Stomach (tissue), 9 donors: ENCODE measurements around the gene PPP1R12B. TPM values are rescaled to one million over a fixed set of nuclear protein-coding genes. Genes with fewer than 3 reads are reported as not detected.

Experiments used
- DNase-seq, 2 donors: peaks; one replicate each; pipeline versions ENCODE4 v3.0.0 to v3.0.0-alpha.2; 2013 to 2019
- H3K27ac ChIP-seq, 5 donors: fragments of 200-600 bp in 4 of 5; sonication (generic) in 4 of 5; one replicate each; pipeline ENCODE4 v1.5.1; 2013 to 2019; ENCODE audit warnings: mild to moderate bottlenecking in 1 of 5, moderate library complexity in 1 of 5
- H3K27me3 ChIP-seq, 3 donors: fragments of 200-600 bp; sonication (generic); one replicate each; pipeline ENCODE4 v1.5.1; 2017 to 2019; ENCODE audit warnings: mixed run types in 1 of 3
- H3K36me3 ChIP-seq, 4 donors: fragments of 200-600 bp; sonication (generic); 1 replicate in 3 of 4; 2 replicates in 1 of 4; pipeline ENCODE4 v1.5.1; 2016 to 2019
- H3K4me1 ChIP-seq, 4 donors: fragments of 200-600 bp; sonication (generic); one replicate each; pipeline ENCODE4 v1.5.1; 2016 to 2019
- H3K4me3 ChIP-seq, 4 donors: fragments of 200-600 bp; sonication (generic) in 3 of 4; one replicate each; pipeline ENCODE4 v1.5.1; 2016 to 2019; ENCODE audit warnings: mild to moderate bottlenecking in 1 of 4
- H3K9me3 ChIP-seq, 4 donors: fragments of 200-600 bp; sonication (generic); one replicate each; pipeline ENCODE4 v1.5.1; 2016 to 2019
- EP300 ChIP-seq: sonication (generic); formaldehyde crosslinking; IDR thresholded peaks from one replicate; pipeline ENCODE4 v1.6.1; 2017; ENCODE audit warnings: antibody characterized with exemption
- POLR2A ChIP-seq, 4 donors: fragments of 450-650 bp; IDR thresholded peaks; one replicate each; pipeline ENCODE4 v1.6.1; 2016; ENCODE audit warnings: antibody characterized with exemption in 4 of 4, control low read depth in 2 of 4, mild to moderate bottlenecking in 1 of 4, moderate library complexity in 1 of 4
- POLR2AphosphoS5 ChIP-seq, 3 donors: sonication (generic); formaldehyde crosslinking; IDR thresholded peaks; one replicate each; pipeline ENCODE4 v1.6.1; 2016; ENCODE audit warnings: antibody characterized with exemption in 3 of 3
- WGBS, 5 donors: extraction: QIAGEN DNeasy Blood & Tissue Kit in 3 of 5; methylation state at CpG; one replicate each; pipeline versions ENCODE4 v1.1.5 to v1.1.7; 2013 to 2018; 5-methylcytosine and 5-hydroxymethylcytosine counted together
- intact Hi-C: fragments of 100-400 bp; cut with DNase I; formaldehyde crosslinking; loops from one replicate; pipeline ENCODE4 v1.15.1; 2023; ENCODE audit warnings: low total_unique reads
- polyA plus RNA-seq, 3 donors: library from polyadenylated mRNA; stranded (reverse); fragments of 200-250 nt; gene quantifications; one replicate each; pipeline ENCODE4 v1.2.3, GENCODE V29; 2013
- total RNA-seq, 5 donors: library from RNA; depleted of rRNA; stranded (reverse); fragments of >200 nt; gene quantifications; one replicate each; pipeline versions ENCODE4 v1.1.0 to v1.2.3, GENCODE V29; 2014 to 2016
- TF ChIP-seq, protein P1 (sequence below), 7 experiments: fragments of 450-650 bp in 4 of 7; fragments of 200-600 bp in 3 of 7; sonication (generic) in 3 of 7; IDR thresholded peaks; one replicate each; pipeline ENCODE4 v1.5.1; 2016 to 2019; ENCODE audit warnings: antibody characterized with exemption in 7 of 7, control low read depth in 2 of 7, mild to moderate bottlenecking in 1 of 7
- donor health status: healthy with polysubstance abuse.
- donor health status: Bipolar disorder and iron deficiency.
- donor health status: healthy.

The PPP1R12B gene
- total and polyA plus RNA-seq, 8 donors: 9.7 to 352 (median 96.0) TPM

DNA sequence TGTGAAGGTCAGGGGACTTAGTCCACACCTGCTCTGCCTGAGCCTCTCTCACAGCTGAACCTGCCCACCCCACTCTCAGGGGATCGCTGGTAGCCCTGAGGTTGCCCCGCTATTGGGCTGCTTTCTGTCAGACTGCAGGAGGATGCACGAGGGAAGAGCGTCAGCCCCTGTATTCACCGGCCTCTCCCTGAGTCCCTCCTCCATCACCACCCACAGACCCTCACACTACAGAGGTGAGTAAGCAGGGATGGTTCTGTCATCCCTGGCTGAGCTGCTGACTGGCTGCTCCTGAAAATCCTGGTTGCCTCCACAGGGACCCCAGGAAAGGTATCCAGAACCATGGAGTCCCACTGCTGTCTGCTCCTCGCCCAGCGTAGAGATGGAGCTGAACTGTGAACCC lies 243.0 kb downstream of the PPP1R12B start:
- peaks cover 0 to 17% (median 8%) of the 10 kb centered on the region in 4 donors for H3K36me3 ChIP-seq
- DNase-seq: no peak
- H3K4me3 ChIP-seq: no peak overlapping the region
- peaks cover 0 to 48% (median 22%) of the 10 kb centered on the region in 4 donors for H3K4me1 ChIP-seq
- H3K27me3 ChIP-seq: no peaks in the 10 kb centered on the region
- WGBS, 5 donors: 91 to 100% (median 96%) methylated on average over 1 to 7 of the region's 7 CpGs
- TF ChIP-seq POLR2AphosphoS5 (IDR thresholded peaks at IDR 0.05): no peak
- no peak for TF ChIP-seq EP300
- peak overlapping the region in 3 of 5 donors; percentile 78 to 88 (median 83) for H3K27ac ChIP-seq
- H3K9me3 ChIP-seq: no peaks in the 10 kb centered on the region
- intact Hi-C loops: no loop called here

DNA sequence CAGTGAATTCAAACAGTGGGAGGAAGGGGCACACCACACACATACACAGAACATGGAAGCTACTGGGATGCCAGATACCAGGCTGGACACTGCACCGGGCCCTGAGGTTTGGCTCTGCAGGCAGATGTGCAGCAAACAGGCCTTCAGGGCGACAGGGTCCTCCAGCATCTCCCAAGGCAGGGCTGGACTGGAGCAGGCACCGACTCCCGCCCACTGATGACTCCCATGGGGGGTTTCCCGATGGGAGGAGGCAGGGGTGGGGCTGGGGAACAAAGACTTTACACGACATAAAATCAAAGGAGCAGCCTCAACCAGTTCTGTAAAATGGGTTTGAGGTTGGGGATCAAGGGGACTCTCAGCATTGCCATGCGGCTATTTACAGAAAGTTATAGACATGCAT lies 243.6 kb downstream of the PPP1R12B start:
- intact Hi-C loops: no loop called here
- peak overlapping the region in 1 of 5 donors; percentile 88 for H3K27ac ChIP-seq
- 79 to 92% (median 90%) methylated on average over 6 to 7 of the region's 7 CpGs for WGBS, 5 donors
- H3K27me3 ChIP-seq: no peaks in the 10 kb centered on the region
- TF ChIP-seq, protein P1, sequence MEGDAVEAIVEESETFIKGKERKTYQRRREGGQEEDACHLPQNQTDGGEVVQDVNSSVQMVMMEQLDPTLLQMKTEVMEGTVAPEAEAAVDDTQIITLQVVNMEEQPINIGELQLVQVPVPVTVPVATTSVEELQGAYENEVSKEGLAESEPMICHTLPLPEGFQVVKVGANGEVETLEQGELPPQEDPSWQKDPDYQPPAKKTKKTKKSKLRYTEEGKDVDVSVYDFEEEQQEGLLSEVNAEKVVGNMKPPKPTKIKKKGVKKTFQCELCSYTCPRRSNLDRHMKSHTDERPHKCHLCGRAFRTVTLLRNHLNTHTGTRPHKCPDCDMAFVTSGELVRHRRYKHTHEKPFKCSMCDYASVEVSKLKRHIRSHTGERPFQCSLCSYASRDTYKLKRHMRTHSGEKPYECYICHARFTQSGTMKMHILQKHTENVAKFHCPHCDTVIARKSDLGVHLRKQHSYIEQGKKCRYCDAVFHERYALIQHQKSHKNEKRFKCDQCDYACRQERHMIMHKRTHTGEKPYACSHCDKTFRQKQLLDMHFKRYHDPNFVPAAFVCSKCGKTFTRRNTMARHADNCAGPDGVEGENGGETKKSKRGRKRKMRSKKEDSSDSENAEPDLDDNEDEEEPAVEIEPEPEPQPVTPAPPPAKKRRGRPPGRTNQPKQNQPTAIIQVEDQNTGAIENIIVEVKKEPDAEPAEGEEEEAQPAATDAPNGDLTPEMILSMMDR (IDR thresholded peaks at IDR 0.05): no peak
- TF ChIP-seq POLR2AphosphoS5 (IDR thresholded peaks at IDR 0.05) (no peak), EP300 (no peak), POLR2A (IDR thresholded peaks at IDR 0.05) (no peak)
- H3K9me3 ChIP-seq: no peaks in the 10 kb centered on the region
- H3K4me1 ChIP-seq: peaks cover 0 to 44% (median 18%) of the 10 kb centered on the region in 4 donors
- H3K36me3 ChIP-seq: peaks cover 0 to 17% (median 9%) of the 10 kb centered on the region in 4 donors
- no peak for DNase-seq
- no peak overlapping the region for H3K4me3 ChIP-seq

DNA sequence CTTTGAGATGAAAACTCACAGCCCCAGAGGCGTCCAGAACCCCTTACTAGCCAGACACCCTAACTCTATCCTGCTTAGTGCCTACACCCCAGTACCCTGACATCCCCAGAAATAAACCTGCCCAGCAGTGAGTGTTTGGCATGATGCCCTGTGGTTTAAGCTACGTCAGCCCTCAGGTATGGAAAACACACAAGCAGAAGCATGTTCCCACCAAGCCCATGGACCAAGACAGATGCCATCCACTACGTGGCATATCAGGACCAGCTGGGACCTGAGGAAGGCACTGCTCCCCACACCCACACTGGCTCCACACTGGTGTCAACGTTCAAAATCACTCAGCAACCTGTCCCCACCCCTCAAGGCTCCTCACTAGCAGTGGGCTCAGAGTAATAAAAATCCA lies 245.3 kb downstream of the PPP1R12B start:
- Histone ChIP-seq H3K36me3 (peaks cover 0 to 20% (median 9%) of the 10 kb centered on the region in 4 donors), H3K27ac (peak overlapping the region in 1 of 5 donors; percentile 88), H3K9me3 (no peaks in the 10 kb centered on the region), H3K4me1 (peaks cover 0 to 27% (median 11%) of the 10 kb centered on the region in 4 donors), H3K4me3 (no peak overlapping the region), H3K27me3 (no peaks in the 10 kb centered on the region)
- intact Hi-C loops: no loop called here
- 64 to 86% (median 73%) methylated on average over 4 of the region's 4 CpGs for WGBS, 5 donors
- DNase-seq: no peak
- TF ChIP-seq, protein P1 (IDR thresholded peaks at IDR 0.05): no peak
- TF ChIP-seq POLR2AphosphoS5 (IDR thresholded peaks at IDR 0.05): no peak
- no peak for TF ChIP-seq POLR2A (IDR thresholded peaks at IDR 0.05)
- no peak for TF ChIP-seq EP300

DNA sequence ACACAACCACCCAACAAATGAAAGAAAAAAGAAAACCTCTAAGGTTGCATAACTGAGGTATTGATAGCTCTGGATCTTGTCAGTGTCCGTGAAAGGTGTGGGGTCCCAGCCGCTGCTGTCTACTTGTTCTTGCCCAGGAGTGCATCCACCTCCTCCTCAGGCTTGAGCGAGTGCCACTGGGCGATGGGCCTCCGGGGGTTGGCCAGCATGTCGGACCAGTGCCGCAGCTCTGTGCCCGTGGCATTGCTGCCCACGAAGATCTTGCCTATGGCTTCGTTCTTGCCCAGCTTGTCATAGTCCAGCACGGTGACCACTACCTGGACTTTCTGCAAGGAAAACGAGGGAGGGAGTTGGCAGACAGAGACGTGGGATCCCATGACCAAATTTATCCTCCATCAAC lies 248.1 kb downstream of the PPP1R12B start:
- intact Hi-C loops: no loop called here
- Histone ChIP-seq H3K27me3 (no peaks in the 10 kb centered on the region), H3K36me3 (peaks cover 0 to 19% (median 11%) of the 10 kb centered on the region in 4 donors), H3K27ac (no peak overlapping the region), H3K4me3 (no peak overlapping the region), H3K4me1 (peaks cover 0 to 20% (median 3%) of the 10 kb centered on the region in 4 donors), H3K9me3 (no peaks in the 10 kb centered on the region)
- WGBS, 5 donors: 87 to 96% (median 89%) methylated on average over 13 of the region's 13 CpGs
- no peak for DNase-seq
- TF ChIP-seq, protein P1 (IDR thresholded peaks at IDR 0.05): no peak
- TF ChIP-seq POLR2A (IDR thresholded peaks at IDR 0.05) (no peak), EP300 (no peak), POLR2AphosphoS5 (IDR thresholded peaks at IDR 0.05) (no peak)

DNA sequence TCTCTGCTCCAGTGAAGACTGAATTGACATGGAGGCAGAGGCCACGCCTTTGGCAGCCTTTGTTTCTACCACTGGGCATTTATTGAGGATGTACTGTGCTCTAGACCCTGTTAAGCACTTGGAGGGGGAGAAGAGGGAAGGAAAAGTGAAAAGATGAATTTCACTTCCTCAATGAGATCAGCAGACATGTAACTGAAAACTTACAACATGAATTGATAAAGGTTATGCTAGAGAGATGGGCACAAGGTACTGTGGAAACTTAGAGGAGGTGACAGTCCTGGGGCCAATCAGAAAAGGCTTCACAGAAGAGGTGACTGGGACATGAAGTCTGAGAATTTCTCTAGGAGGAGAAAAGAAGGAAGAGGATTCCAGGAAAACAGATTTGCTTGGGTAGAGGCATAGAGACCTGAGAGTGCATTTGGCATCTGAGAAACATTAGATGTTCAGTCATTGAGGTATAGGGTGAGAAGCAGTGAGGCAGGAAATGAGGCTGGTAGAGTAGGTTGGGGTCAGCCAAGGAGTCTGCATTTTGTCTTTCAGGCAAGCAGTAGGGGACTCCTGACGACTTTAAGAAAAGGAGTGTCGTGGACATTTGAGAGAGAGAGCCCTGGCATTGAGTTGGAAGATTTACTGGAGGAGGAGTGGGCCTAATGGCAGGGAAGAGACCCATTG lies 248.7 kb downstream of the PPP1R12B start:
- TF ChIP-seq POLR2AphosphoS5 (IDR thresholded peaks at IDR 0.05) (no peak), POLR2A (IDR thresholded peaks at IDR 0.05) (no peak), EP300 (no peak)
- TF ChIP-seq, protein P1 (IDR thresholded peaks at IDR 0.05): no peak
- Histone ChIP-seq H3K4me3 (no peak overlapping the region), H3K27me3 (no peaks in the 10 kb centered on the region), H3K9me3 (no peaks in the 10 kb centered on the region), H3K4me1 (peaks cover 0 to 20% (median 3%) of the 10 kb centered on the region in 4 donors), H3K27ac (no peak overlapping the region), H3K36me3 (peaks cover 0 to 18% (median 11%) of the 10 kb centered on the region in 4 donors)
- no peak for DNase-seq
- intact Hi-C loops: no loop called here
- WGBS, 5 donors: 92 to 98% (median 94%) methylated on average over 3 of the region's 3 CpGs
